HFF-Myc (cell line): ENCODE data around the gene MOB2.
"Not testable (repeated sequence)": the region's sequence is repeated elsewhere in the genome, so short reads cannot be mapped to it uniquely, and the experiment has no call there.

ENCODE experiments used
- DNase-seq: peaks from one replicate; pipeline ENCODE4 v3.0.0-alpha.2; 2011; ENCODE audit warnings: low read depth; ENCODE audit errors: extremely low read depth
- H3K4me3 ChIP-seq: replicated peaks from 2 replicates; pipeline ENCODE4 v1.5.1; 2011; ENCODE audit warnings: low read depth, mild to moderate bottlenecking, control low read depth, low read length
- CTCF ChIP-seq: IDR thresholded peaks from 2 replicates; pipeline ENCODE4 v1.5.1; 2012; ENCODE audit warnings: mild to moderate bottlenecking, low read depth, low read length, control low read depth; ENCODE audit errors: missing control alignments

Gene MOB2

GRCh38 chr11:1438261-1438966, 48.2 kb downstream of the MOB2 start:
- no peak for TF ChIP-seq CTCF
- no peak overlapping the region for H3K4me3 ChIP-seq
- DNase-seq: no peak

GRCh38 chr11:1437500-1437899, 49.1 kb downstream of the MOB2 start:
- no peak for DNase-seq
- H3K4me3 ChIP-seq: no peak overlapping the region
- no peak for TF ChIP-seq CTCF

- no peak for TF ChIP-seq CTCF
- DNase-seq: no peak
- no peak overlapping the region for H3K4me3 ChIP-seq
Measured at GRCh38 chr11:1436468-1437039, 50.0 kb downstream of the MOB2 start.

- DNase-seq: no peak
- H3K4me3 ChIP-seq: no peak overlapping the region
Measured at GRCh38 chr11:1435820-1436467, 50.6 kb downstream of the MOB2 start.

GRCh38 chr11:1435479-1435819, 51.1 kb downstream of the MOB2 start:
- H3K4me3 ChIP-seq, DNase-seq: not testable (repeated sequence)

More at GRCh38 chr11:1435820-1436467, 50.6 kb downstream of the MOB2 start:
- TF ChIP-seq CTCF: no peak

GRCh38 chr11:1433977-1434640, 52.5 kb downstream of the MOB2 start:
- TF ChIP-seq CTCF: no peak
- DNase-seq: no peak
- no peak overlapping the region for H3K4me3 ChIP-seq

- TF ChIP-seq CTCF: no peak
- no peak for DNase-seq
- H3K4me3 ChIP-seq: no peak overlapping the region
Measured at GRCh38 chr11:1433568-1433967, 53.0 kb downstream of the MOB2 start.
